ENCODE measurements around the gene B4GALNT3. TPM values are rescaled to one million over a fixed set of nuclear protein-coding genes. Genes with fewer than 3 reads are reported as not detected.
A peak's percentile ranks its signal among the peaks of the same experiment; 100 is the strongest.

The B4GALNT3 gene
- total and polyA plus RNA-seq, 10 of the 15 experiments (the other 5 are each of a cell fraction or from before 2014, with no cell fraction given): 0.05 to 4.2 (median 2.7) TPM; not detected in 1

DNA sequence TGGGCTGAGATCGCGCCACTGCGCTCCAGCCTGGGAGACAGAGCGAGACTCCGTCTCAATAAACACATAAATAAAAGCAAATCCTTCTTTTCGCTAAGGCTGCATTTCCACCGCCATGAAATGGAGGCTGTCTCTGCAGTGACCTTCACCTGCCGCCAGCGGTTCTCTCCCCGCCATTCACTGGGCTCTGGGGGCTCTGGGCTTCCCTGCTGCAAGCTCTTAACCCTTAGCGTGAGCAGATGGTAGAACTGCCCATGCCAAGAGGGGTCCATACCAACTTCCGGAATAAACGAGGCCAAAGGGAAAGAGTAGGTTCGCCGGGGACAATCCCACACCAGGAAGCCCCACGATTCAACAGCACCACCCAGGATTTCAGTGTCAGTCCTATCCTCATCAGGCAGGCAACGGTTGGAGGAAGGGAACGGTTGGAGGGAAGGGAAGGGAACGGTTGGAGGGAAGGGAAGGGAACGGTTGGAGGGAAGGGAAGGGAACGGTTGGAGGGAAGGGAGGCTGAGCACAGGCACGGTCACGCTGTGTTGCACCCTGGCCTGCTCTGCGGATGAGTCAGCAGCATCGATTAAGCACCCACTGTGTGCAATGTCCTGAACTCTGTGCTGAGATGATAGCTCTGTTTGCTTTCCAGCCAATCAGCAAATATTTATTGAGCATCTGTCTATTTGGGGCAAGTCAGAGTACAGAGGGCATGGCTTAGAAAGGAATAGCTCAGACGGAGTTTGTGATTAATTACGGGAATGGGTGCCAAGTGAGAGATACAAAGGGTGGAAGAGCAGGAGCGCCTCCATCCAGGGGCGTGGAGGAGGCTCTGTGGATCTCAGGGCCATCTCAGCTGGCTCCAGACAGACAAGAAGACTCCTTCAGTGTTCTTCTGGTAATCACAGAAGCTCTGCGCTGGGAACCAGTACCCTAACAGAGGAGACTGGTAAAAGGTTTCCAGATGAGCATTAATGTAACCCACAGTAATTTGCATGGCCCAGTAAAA lies 125.6 kb downstream of the B4GALNT3 start:
- H3K36me3 ChIP-seq (ENCODE audit: control insufficient read depth in 2 of 2, insufficient read depth in 2 of 2, low read length in 1 of 2): no peaks in the 10 kb centered on the region
- H3K4me3 ChIP-seq: no peak overlapping the region
- no peaks in the 10 kb centered on the region for H3K27me3 ChIP-seq (replicated peaks in 1 of 2; ENCODE audit: control insufficient read depth in 2 of 2, insufficient read depth in 2 of 2, low read length in 1 of 2)
- H3K9ac ChIP-seq (ENCODE audit: control insufficient read depth, insufficient read depth, low read length): no peak overlapping the region
- H3K4me2 ChIP-seq (ENCODE audit: control insufficient read depth, insufficient read depth): no peak overlapping the region
- BruUV-seq (replicated peaks): no TSS peak
- H3K9me3 ChIP-seq (replicated peaks; ENCODE audit: control insufficient read depth, insufficient read depth, low read length): no peaks in the 10 kb centered on the region; the same call in 2 of the 3 replicates
- no peak overlapping the region for H2AFZ ChIP-seq (ENCODE audit: control insufficient read depth, low read depth, low read length)
- TF ChIP-seq, protein P1, sequence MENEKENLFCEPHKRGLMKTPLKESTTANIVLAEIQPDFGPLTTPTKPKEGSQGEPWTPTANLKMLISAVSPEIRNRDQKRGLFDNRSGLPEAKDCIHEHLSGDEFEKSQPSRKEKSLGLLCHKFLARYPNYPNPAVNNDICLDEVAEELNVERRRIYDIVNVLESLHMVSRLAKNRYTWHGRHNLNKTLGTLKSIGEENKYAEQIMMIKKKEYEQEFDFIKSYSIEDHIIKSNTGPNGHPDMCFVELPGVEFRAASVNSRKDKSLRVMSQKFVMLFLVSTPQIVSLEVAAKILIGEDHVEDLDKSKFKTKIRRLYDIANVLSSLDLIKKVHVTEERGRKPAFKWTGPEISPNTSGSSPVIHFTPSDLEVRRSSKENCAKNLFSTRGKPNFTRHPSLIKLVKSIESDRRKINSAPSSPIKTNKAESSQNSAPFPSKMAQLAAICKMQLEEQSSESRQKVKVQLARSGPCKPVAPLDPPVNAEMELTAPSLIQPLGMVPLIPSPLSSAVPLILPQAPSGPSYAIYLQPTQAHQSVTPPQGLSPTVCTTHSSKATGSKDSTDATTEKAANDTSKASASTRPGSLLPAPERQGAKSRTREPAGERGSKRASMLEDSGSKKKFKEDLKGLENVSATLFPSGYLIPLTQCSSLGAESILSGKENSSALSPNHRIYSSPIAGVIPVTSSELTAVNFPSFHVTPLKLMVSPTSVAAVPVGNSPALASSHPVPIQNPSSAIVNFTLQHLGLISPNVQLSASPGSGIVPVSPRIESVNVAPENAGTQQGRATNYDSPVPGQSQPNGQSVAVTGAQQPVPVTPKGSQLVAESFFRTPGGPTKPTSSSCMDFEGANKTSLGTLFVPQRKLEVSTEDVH (IDR thresholded peaks at IDR 0.05; ENCODE audit: low read depth, partially characterized antibody): no peak
- peak; percentile 63; the same call in 1 of the 2 replicates for TF ChIP-seq PAX5 (IDR thresholded peaks at IDR 0.05; ENCODE audit: borderline replicate concordance, low read depth, low read length)
- 76% methylated on average over 30 of the region's 30 CpGs for WGBS (ENCODE audit: insufficient coverage, insufficient replicate concordance, low lambda C conversion rate, missing lambda C conversion rate)
- FAIRE-seq: no peak
- ATAC-seq: no peak
- H3K27ac ChIP-seq (ENCODE audit: control insufficient read depth, insufficient read depth): no peak overlapping the region
- ChIA-PET POLR2A (interaction anchor here (0.5 to 1.3 kb wide), 2 partner anchors 47 to 384 kb away, joined by 3 read pairs; no protein-coding TSS in a partner anchor), SMC1A (ENCODE audit: uncharacterized antibody, unreplicated experiment) (no interaction called here), CTCF (interaction anchor here (0.7 to 1.5 kb wide), 3 partner anchors 9 to 299 kb away, joined by 3 to 7 read pairs (median 4); no protein-coding TSS in a partner anchor), RAD21 (ENCODE audit: unreplicated experiment) (no interaction called here)
- in situ Hi-C loops (cut with MboI): no loop called here
- H4K20me1 ChIP-seq (ENCODE audit: control insufficient read depth, insufficient read depth): no peaks in the 10 kb centered on the region
- H3K79me2 ChIP-seq (ENCODE audit: control insufficient read depth, insufficient read depth, low read length): no peaks in the 10 kb centered on the region
- intact Hi-C loops (cut with micrococcal nuclease; ENCODE audit: unreplicated experiment): no loop called here
- DNase-seq (ENCODE audit: low read depth, low spot score): no peak
- peaks cover 12% of the 10 kb centered on the region for H3K4me1 ChIP-seq (ENCODE audit: control insufficient read depth, insufficient read depth, low read length)

Measured in GM12878 (cell line).